IMR-90 (cell line): ENCODE measurements around the gene CASZ1. TPM values are rescaled to one million over a fixed set of nuclear protein-coding genes. Genes with fewer than 3 reads are reported as not detected.

Experiments
- ATAC-seq: fragments of 200-7000 bp; cut with Tn5 transposase; 2 replicates; pipeline ENCODE4 v1.9.1; 2020; ENCODE audit warnings: low read depth, mild to moderate bottlenecking, moderate library complexity
- BruUV-seq: library from RNA; stranded (reverse); fragments of 400-500 nt; replicated peaks from 2 replicates; lab custom pipeline; 2021; lab: Mats Ljungman, UMichigan
- CTCF ChIA-PET: fragments of 300-600 bp; formaldehyde crosslinking; extraction: SDS; loops from one replicate; lab custom pipeline; 2021; ENCODE audit warnings: antibody characterized with exemption; lab: Yijun Ruan, JAX
- POLR2A ChIA-PET: fragments of 300-600 bp; sonication (Branson Sonifier 250); formaldehyde crosslinking; loops from one replicate; lab custom pipeline; 2022; ENCODE audit warnings: antibody characterized with exemption; ENCODE audit not compliant: unreplicated experiment; lab: Charles Lee
- DNase-seq: peaks from one replicate; pipeline ENCODE4 v3.0.0; 2013
- H2AFZ ChIP-seq: replicated peaks from 2 replicates; pipeline ENCODE3; 2013; ENCODE audit warnings: low read length, mild to moderate bottlenecking; ENCODE audit not compliant: poor library complexity
- H2AK5ac ChIP-seq: 2 replicates; pipeline ENCODE4 v1.6.1; 2013; ENCODE audit warnings: low read depth, low read length, inconsistent platforms
- H2AK9ac ChIP-seq: replicated peaks from 2 replicates; pipeline ENCODE3; 2013; ENCODE audit warnings: mild to moderate bottlenecking, low read depth, low read length, moderate library complexity; ENCODE audit not compliant: poor library complexity
- H2BK120ac ChIP-seq: 2 replicates; pipeline ENCODE4 v1.6.1; 2013; ENCODE audit warnings: low read depth, low read length, inconsistent platforms
- H2BK15ac ChIP-seq: 3 replicates; pipeline ENCODE4 v1.6.1; 2013; ENCODE audit warnings: low read depth, low read length, inconsistent platforms
- H2BK20ac ChIP-seq: 2 replicates; pipeline ENCODE4 v1.6.1; 2013; ENCODE audit warnings: low read depth, mild to moderate bottlenecking, inconsistent platforms, low read length, moderate library complexity
- H2BK5ac ChIP-seq: 2 replicates; pipeline ENCODE4 v1.6.1; 2013; ENCODE audit warnings: mild to moderate bottlenecking, low read depth, low read length, inconsistent platforms; ENCODE audit not compliant: poor library complexity, severe bottlenecking
- H3K14ac ChIP-seq: replicated peaks from 2 replicates; pipeline ENCODE4 v1.6.1; 2013; ENCODE audit warnings: low read depth, low read length, inconsistent platforms
- H3K18ac ChIP-seq: 2 replicates; pipeline ENCODE4 v1.6.1; 2013; ENCODE audit warnings: low read depth, low read length, control low read depth
- H3K23ac ChIP-seq: 2 replicates; pipeline ENCODE4 v1.6.1; 2013; ENCODE audit warnings: low read depth, low read length, inconsistent platforms
- H3K27ac ChIP-seq: 2 replicates; pipeline ENCODE4 v1.5.1; 2013; ENCODE audit warnings: mild to moderate bottlenecking, control low read depth, low read length; ENCODE audit not compliant: insufficient read depth
- H3K27me3 ChIP-seq: 2 replicates; pipeline ENCODE4 v1.6.1; 2013; ENCODE audit warnings: low read length; ENCODE audit not compliant: control insufficient read depth, insufficient read depth
- H3K36me3 ChIP-seq: 2 replicates; pipeline ENCODE4 v1.6.1; 2013; ENCODE audit warnings: low read length, mixed read lengths; ENCODE audit not compliant: control insufficient read depth, insufficient read depth
- H3K4ac ChIP-seq: 2 replicates; pipeline ENCODE4 v1.6.1; 2013; ENCODE audit warnings: low read depth, low read length, inconsistent platforms
- H3K4me1 ChIP-seq: 2 replicates; pipeline ENCODE4 v1.6.1; 2013; ENCODE audit warnings: low read length, mixed read lengths; ENCODE audit not compliant: control insufficient read depth, insufficient read depth
- H3K4me2 ChIP-seq: 2 replicates; pipeline ENCODE4 v1.6.1; 2013; ENCODE audit warnings: low read depth, mild to moderate bottlenecking, control low read depth, low read length, moderate library complexity
- H3K4me3 ChIP-seq: 2 replicates; pipeline ENCODE4 v1.5.1; 2013; ENCODE audit warnings: low read depth, mild to moderate bottlenecking, control low read depth, low read length, moderate library complexity; ENCODE audit not compliant: insufficient read depth
- H3K56ac ChIP-seq: 2 replicates; pipeline ENCODE4 v1.6.1; 2013; ENCODE audit warnings: low read length, inconsistent platforms; ENCODE audit not compliant: insufficient read depth; ENCODE audit errors: extremely low read depth
- H3K79me1 ChIP-seq, 2 experiments: 2 replicates each; pipeline ENCODE4 v1.6.1; 2013; ENCODE audit warnings: low read length in 2 of 2, inconsistent platforms in 1 of 2, low read depth in 1 of 2
- H3K9ac ChIP-seq: 2 replicates; pipeline ENCODE4 v1.6.1; 2013; ENCODE audit warnings: low read depth, low read length, control low read depth
- H3K9me1 ChIP-seq: 2 replicates; pipeline ENCODE4 v1.6.1; 2013; ENCODE audit warnings: low read length, inconsistent platforms; ENCODE audit not compliant: insufficient read depth
- H3K9me3 ChIP-seq: 2 replicates; pipeline ENCODE4 v1.6.1; 2013; ENCODE audit warnings: low read length; ENCODE audit not compliant: control insufficient read depth, insufficient read depth
- H4K20me1 ChIP-seq: 2 replicates; pipeline ENCODE4 v1.6.1; 2013; ENCODE audit warnings: low read length, inconsistent platforms; ENCODE audit not compliant: insufficient read depth
- H4K5ac ChIP-seq: 2 replicates; pipeline ENCODE4 v1.6.1; 2013; ENCODE audit warnings: mild to moderate bottlenecking, low read depth, low read length, control low read depth
- H4K8ac ChIP-seq, 2 experiments: 2 replicates each; pipeline ENCODE4 v1.6.1; 2013; ENCODE audit warnings: low read depth in 2 of 2, low read length in 2 of 2, control low read depth in 1 of 2, inconsistent platforms in 1 of 2
- H4K91ac ChIP-seq: 2 replicates; pipeline ENCODE4 v1.6.1; 2013; ENCODE audit warnings: low read depth, low read length, inconsistent platforms; ENCODE audit not compliant: insufficient read depth
- BHLHE40 ChIP-seq: fragments of 150-350 bp; IDR thresholded peaks from 2 replicates; pipeline ENCODE4 v1.6.1; 2016; ENCODE audit warnings: mild to moderate bottlenecking, low read depth, low read length
- CHD1 ChIP-seq: IDR thresholded peaks from 2 replicates; pipeline ENCODE4 v1.6.1; 2012; ENCODE audit warnings: low read depth, low read length, improper control_type of control experiment
- FOS ChIP-seq: fragments of 150-350 bp; IDR thresholded peaks from 2 replicates; pipeline ENCODE4 v1.6.1; 2016; ENCODE audit warnings: low read depth, low read length
- MAFK ChIP-seq: IDR thresholded peaks from 2 replicates; pipeline ENCODE4 v1.6.1; 2012; ENCODE audit warnings: low read depth, low read length, improper control_type of control experiment
- MAZ ChIP-seq: IDR thresholded peaks from 2 replicates; pipeline ENCODE4 v1.6.1; 2012; ENCODE audit warnings: low read depth, mild to moderate bottlenecking, low read length, improper control_type of control experiment, moderate library complexity, borderline replicate concordance
- NFE2L2 ChIP-seq: fragments of 150-350 bp; IDR thresholded peaks from 2 replicates; pipeline ENCODE4 v1.6.1; 2016; ENCODE audit warnings: low read depth, mild to moderate bottlenecking, low read length
- RAD21 ChIP-seq: IDR thresholded peaks from 2 replicates; pipeline ENCODE4 v1.6.1; 2012; ENCODE audit warnings: low read length, improper control_type of control experiment
- RFX5 ChIP-seq: IDR thresholded peaks from 2 replicates; pipeline ENCODE4 v1.8.0; 2012; ENCODE audit warnings: low read depth, mild to moderate bottlenecking, low read length, moderate library complexity
- SMC3 ChIP-seq: fragments of 150-350 bp; IDR thresholded peaks from 2 replicates; pipeline ENCODE4 v1.6.1; 2016; ENCODE audit warnings: low read depth, mild to moderate bottlenecking, antibody characterized with exemption, low read length, moderate library complexity
- WGBS, 2 experiments: methylation state at CpG; one replicate each; pipeline versions ENCODE4 v1.1.5 to v1.1.7; 2013; ENCODE audit warnings: missing lambda C conversion rate in 2 of 2; ENCODE audit not compliant: insufficient read length in 1 of 2; ENCODE audit errors: extremely low coverage in 2 of 2; 5-methylcytosine and 5-hydroxymethylcytosine counted together
- dilution Hi-C: fragments of 300-500 bp; cut with HindIII; formaldehyde crosslinking; loops from one replicate; pipeline ENCODE4 v1.14.3; 2018; ENCODE audit warnings: low sequenced_read_pairs; ENCODE audit not compliant: unreplicated experiment
- in situ Hi-C: fragments of 300-500 bp; cut with MboI; formaldehyde crosslinking; loops from 3 replicates; pipeline ENCODE4 v1.14.3; 2019; ENCODE audit warnings: low sequenced_read_pairs, inconsistent platforms, mixed read lengths
- intact Hi-C: fragments of 100-400 bp; cut with micrococcal nuclease; formaldehyde crosslinking; loops from 2 replicates; pipeline ENCODE4 v1.10.0; 2022
- polyA plus RNA-seq, 3 experiments: library from polyadenylated mRNA; depleted of rRNA; stranded (reverse); fragments of >200 nt; gene quantifications; 2 replicates each; pipeline ENCODE4 v1.2.3, GENCODE V29; 2012; ENCODE audit warnings: low replicate concordance in 1 of 3
- total RNA-seq: library from RNA; depleted of rRNA; stranded (reverse); fragments of >200 nt; gene quantifications from 2 replicates; pipeline ENCODE4 v1.2.3, GENCODE V29; 2012
- TF ChIP-seq, protein P1 (sequence below): fragments of 150-350 bp; IDR thresholded peaks from 2 replicates; pipeline ENCODE4 v1.6.1; 2016; ENCODE audit warnings: low read depth, mild to moderate bottlenecking, low read length, moderate library complexity, borderline replicate concordance

Gene CASZ1
- total and polyA plus RNA-seq, 2 of the 4 experiments (the other 2 are of a cell fraction): 0.18 to 0.24 TPM

DNA sequence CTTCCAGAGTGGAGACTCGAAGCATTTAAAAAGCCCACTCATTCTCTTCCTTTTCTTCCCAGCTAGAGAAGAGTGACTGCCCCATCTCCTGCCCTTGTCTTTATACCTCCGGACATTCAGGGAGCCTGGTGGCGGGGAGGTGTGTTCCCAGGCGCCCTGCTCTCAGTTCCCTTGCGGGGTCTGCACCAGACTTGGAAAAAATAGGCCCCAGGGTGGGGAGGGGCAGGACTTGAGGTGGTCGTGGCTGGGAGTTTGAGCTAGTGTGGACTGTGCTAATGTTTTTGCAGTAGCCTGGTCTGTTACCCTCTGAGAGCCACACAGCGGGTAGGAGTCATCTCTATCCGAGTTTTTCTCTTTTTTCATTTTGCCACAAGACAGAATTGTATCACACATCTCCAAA lies 182.6 kb downstream of the CASZ1 start:
- H3K9me1 ChIP-seq: peaks cover 6% of the 10 kb centered on the region; the same call in 1 of the 2 replicates
- H2AK9ac ChIP-seq: no peak overlapping the region
- ChIA-PET POLR2A (no interaction called here), CTCF (no interaction called here)
- H2AK5ac ChIP-seq: no peak overlapping the region
- no CpG with 5 or more reads among the region's 8 CpGs for WGBS, 2 experiments
- intact Hi-C loops (no loop called here), in situ Hi-C loops (no loop called here), dilution Hi-C loops (no loop called here)
- no TSS peak for BruUV-seq
- no peaks in the 10 kb centered on the region for H3K4me1 ChIP-seq
- H3K4me2 ChIP-seq: no peak overlapping the region
- ATAC-seq (no peak), DNase-seq (no peak)
- H4K5ac ChIP-seq: no peak overlapping the region
- H3K14ac ChIP-seq: no peak overlapping the region
- H3K56ac ChIP-seq: no peak overlapping the region
- H3K4me3 ChIP-seq: no peak overlapping the region
- H3K18ac ChIP-seq: no peak overlapping the region
- H3K9me3 ChIP-seq: no peaks in the 10 kb centered on the region
- no peak overlapping the region for H2BK20ac ChIP-seq
- H2BK15ac ChIP-seq: no peak overlapping the region
- no peaks in the 10 kb centered on the region for H3K27me3 ChIP-seq
- no peaks in the 10 kb centered on the region for H3K36me3 ChIP-seq
- no peak overlapping the region for H2BK120ac ChIP-seq
- H3K4ac ChIP-seq: no peak overlapping the region
- H4K91ac ChIP-seq: no peak overlapping the region
- no peak overlapping the region for H3K9ac ChIP-seq
- H2AFZ ChIP-seq: no peak overlapping the region
- H3K27ac ChIP-seq: no peak overlapping the region
- H2BK5ac ChIP-seq: no peak overlapping the region
- no peak overlapping the region for H4K8ac ChIP-seq
- H4K20me1 ChIP-seq: peaks cover 7% of the 10 kb centered on the region; the same call in 1 of the 2 replicates
- H3K23ac ChIP-seq: no peak overlapping the region
- peaks cover 9 to 15% of the 10 kb centered on the region in 2 experiments; a peak in 2 of 4 replicates for H3K79me1 ChIP-seq
- no peak for TF ChIP-seq BHLHE40
- no peak for TF ChIP-seq RFX5
- no peak for TF ChIP-seq MAZ
- TF ChIP-seq RAD21: no peak
- TF ChIP-seq NFE2L2: no peak
- no peak for TF ChIP-seq CHD1
- TF ChIP-seq, protein P1, sequence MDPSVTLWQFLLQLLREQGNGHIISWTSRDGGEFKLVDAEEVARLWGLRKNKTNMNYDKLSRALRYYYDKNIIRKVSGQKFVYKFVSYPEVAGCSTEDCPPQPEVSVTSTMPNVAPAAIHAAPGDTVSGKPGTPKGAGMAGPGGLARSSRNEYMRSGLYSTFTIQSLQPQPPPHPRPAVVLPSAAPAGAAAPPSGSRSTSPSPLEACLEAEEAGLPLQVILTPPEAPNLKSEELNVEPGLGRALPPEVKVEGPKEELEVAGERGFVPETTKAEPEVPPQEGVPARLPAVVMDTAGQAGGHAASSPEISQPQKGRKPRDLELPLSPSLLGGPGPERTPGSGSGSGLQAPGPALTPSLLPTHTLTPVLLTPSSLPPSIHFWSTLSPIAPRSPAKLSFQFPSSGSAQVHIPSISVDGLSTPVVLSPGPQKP: no peak
- no peak for TF ChIP-seq MAFK
- no peak for TF ChIP-seq SMC3
- no peak for TF ChIP-seq FOS
